ENCODE results near the gene LUZP1. TPM values are rescaled to one million over a fixed set of nuclear protein-coding genes. Genes with fewer than 3 reads are reported as not detected.

Gene LUZP1
- total RNA-seq, 1 experiment from 2014 or later = 40.2 TPM

GRCh38 chr1:23090056-23090455 lies 78.6 kb downstream of the LUZP1 start:
- Histone ChIP-seq H3K27me3 (ENCODE audit: control insufficient read depth, insufficient read depth, low read length) (no peaks in the 10 kb centered on the region), H3K4me3 (ENCODE audit: low read depth in 2 of 2, low read length in 2 of 2) (no peak overlapping the region), H3K9me3 (ENCODE audit: control insufficient read depth, insufficient read depth, low read depth, low read length) (no peaks in the 10 kb centered on the region), H3K4me1 (ENCODE audit: control insufficient read depth, insufficient read depth, low read length) (no peaks in the 10 kb centered on the region), H3K36me3 (ENCODE audit: control insufficient read depth, insufficient read depth, low read length) (peaks cover 19% of the 10 kb centered on the region), H3K27ac (ENCODE audit: low read length) (no peak overlapping the region)
- CTCF ChIA-PET = interaction anchor here (0.9 kb wide), 1 partner anchor 95 kb away, joined by 4 read pairs; no protein-coding TSS in a partner anchor
- intact Hi-C loops (cut with micrococcal nuclease; ENCODE audit: unreplicated experiment) (no loop called here), in situ Hi-C loops (cut with HindIII; ENCODE audit: low pct_unique_long_range_greater_than_20kb, low sequenced_read_pairs) (loop anchor here (25.0 kb wide), 1 partner anchor 97 kb away; no protein-coding TSS in a partner anchor)
- BruUV-seq (replicated peaks) = no TSS peak
- no peak for ATAC-seq
- POLR2A ChIA-PET = no interaction called here
- TF ChIP-seq, protein P1, sequence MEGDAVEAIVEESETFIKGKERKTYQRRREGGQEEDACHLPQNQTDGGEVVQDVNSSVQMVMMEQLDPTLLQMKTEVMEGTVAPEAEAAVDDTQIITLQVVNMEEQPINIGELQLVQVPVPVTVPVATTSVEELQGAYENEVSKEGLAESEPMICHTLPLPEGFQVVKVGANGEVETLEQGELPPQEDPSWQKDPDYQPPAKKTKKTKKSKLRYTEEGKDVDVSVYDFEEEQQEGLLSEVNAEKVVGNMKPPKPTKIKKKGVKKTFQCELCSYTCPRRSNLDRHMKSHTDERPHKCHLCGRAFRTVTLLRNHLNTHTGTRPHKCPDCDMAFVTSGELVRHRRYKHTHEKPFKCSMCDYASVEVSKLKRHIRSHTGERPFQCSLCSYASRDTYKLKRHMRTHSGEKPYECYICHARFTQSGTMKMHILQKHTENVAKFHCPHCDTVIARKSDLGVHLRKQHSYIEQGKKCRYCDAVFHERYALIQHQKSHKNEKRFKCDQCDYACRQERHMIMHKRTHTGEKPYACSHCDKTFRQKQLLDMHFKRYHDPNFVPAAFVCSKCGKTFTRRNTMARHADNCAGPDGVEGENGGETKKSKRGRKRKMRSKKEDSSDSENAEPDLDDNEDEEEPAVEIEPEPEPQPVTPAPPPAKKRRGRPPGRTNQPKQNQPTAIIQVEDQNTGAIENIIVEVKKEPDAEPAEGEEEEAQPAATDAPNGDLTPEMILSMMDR (IDR thresholded peaks at IDR 0.05) = no peak
- TF ChIP-seq SIN3A (IDR thresholded peaks at IDR 0.05; ENCODE audit: borderline replicate concordance, insufficient read depth, low read depth, low read length) = no peak
- TF ChIP-seq REST (IDR thresholded peaks at IDR 0.05; ENCODE audit: insufficient read depth in 1 of 2, low read depth in 2 of 2, low read length in 1 of 2) = no peak
- TF ChIP-seq TCF7L2 (IDR thresholded peaks at IDR 0.05; ENCODE audit: low read depth, low read length) = no peak
- TF ChIP-seq POLR2AphosphoS5 (IDR thresholded peaks at IDR 0.05; ENCODE audit: low read depth, low read length) = no peak
- no peak for DNase-seq (ENCODE audit: low read depth, low spot score)

- ChIA-PET CTCF (no interaction called here), POLR2A (no interaction called here)
- H3K36me3 ChIP-seq (ENCODE audit: control insufficient read depth, insufficient read depth, low read length) = peaks cover 16% of the 10 kb centered on the region
- no peak overlapping the region for H3K27ac ChIP-seq (ENCODE audit: low read length)
- no peaks in the 10 kb centered on the region for H3K27me3 ChIP-seq (ENCODE audit: control insufficient read depth, insufficient read depth, low read length)
- TF ChIP-seq, protein P1 (IDR thresholded peaks at IDR 0.05) = no peak
- H3K9me3 ChIP-seq (ENCODE audit: control insufficient read depth, insufficient read depth, low read depth, low read length) = no peaks in the 10 kb centered on the region
- no peak for ATAC-seq
- intact Hi-C loops (cut with micrococcal nuclease; ENCODE audit: unreplicated experiment) = no loop called here
- no peak for DNase-seq (ENCODE audit: low read depth, low spot score)
- in situ Hi-C loops (cut with HindIII; ENCODE audit: low pct_unique_long_range_greater_than_20kb, low sequenced_read_pairs) = loop anchor here (25.0 kb wide), 1 partner anchor 99 kb away; no protein-coding TSS in a partner anchor
- H3K4me3 ChIP-seq (ENCODE audit: low read depth in 2 of 2, low read length in 2 of 2) = no peak overlapping the region
- no TSS peak for BruUV-seq (replicated peaks)
- H3K4me1 ChIP-seq (ENCODE audit: control insufficient read depth, insufficient read depth, low read length) = no peaks in the 10 kb centered on the region
Observed at GRCh38 chr1:23088027-23088426, 80.6 kb downstream of the LUZP1 start.

Measured in Panc1 (cell line).